Breast epithelium (tissue), 4 donors: ENCODE measurements around the gene TGFBR3. TPM values are rescaled to one million over a fixed set of nuclear protein-coding genes. Genes with fewer than 3 reads are reported as not detected.

ENCODE experiments used
- DNase-seq, 2 donors: peaks; one replicate each; pipeline ENCODE4 v3.0.0-alpha.2; 2019; ENCODE audit warnings: low spot score in 2 of 2
- H3K27ac ChIP-seq, 2 donors: fragments of 200-600 bp; sonication (generic) in 1 of 2; one replicate each; pipeline ENCODE4 v1.5.1; 2016 to 2019; ENCODE audit warnings: mild to moderate bottlenecking in 1 of 2
- H3K27me3 ChIP-seq, 2 donors: fragments of 200-600 bp; sonication (generic) in 1 of 2; one replicate each; pipeline versions ENCODE4 v1.5.1 to v1.6.0; 2017 to 2019; ENCODE audit warnings: control low read depth in 1 of 2, mild to moderate bottlenecking in 1 of 2
- H3K36me3 ChIP-seq: fragments of 200-600 bp; one replicate; pipeline ENCODE4 v1.5.1; 2019
- H3K4me1 ChIP-seq, 2 donors: fragments of 200-600 bp; sonication (generic); one replicate each; pipeline ENCODE4 v1.5.1; 2016 to 2019; ENCODE audit warnings: control low read depth in 1 of 2
- H3K4me3 ChIP-seq, 3 donors: fragments of 200-600 bp; sonication (generic); 1 replicate in 2 of 3; 2 replicates in 1 of 3; pipeline ENCODE4 v1.5.1; 2016 to 2019; ENCODE audit warnings: mild to moderate bottlenecking in 3 of 3, moderate library complexity in 2 of 3
- H3K9me3 ChIP-seq, 2 donors: fragments of 200-600 bp; sonication (generic) in 1 of 2; one replicate each; pipeline ENCODE4 v1.5.1; 2016 to 2019; ENCODE audit warnings: control low read depth in 1 of 2
- POLR2A ChIP-seq: fragments of 450-650 bp; IDR thresholded peaks from one replicate; pipeline ENCODE4 v1.6.1; 2016; ENCODE audit warnings: antibody characterized with exemption, mild to moderate bottlenecking, moderate library complexity
- POLR2AphosphoS5 ChIP-seq, 3 donors: sonication (generic); formaldehyde crosslinking; IDR thresholded peaks; one replicate each; pipeline ENCODE4 v1.6.1; 2017; ENCODE audit warnings: antibody characterized with exemption in 3 of 3
- intact Hi-C: fragments of 100-400 bp; cut with DNase I; formaldehyde crosslinking; loops from one replicate; pipeline ENCODE4 v1.15.1; 2023; ENCODE audit warnings: low total_unique reads
- total RNA-seq, 3 donors: library from RNA; depleted of rRNA; stranded (reverse); fragments of >200 nt; gene quantifications; one replicate each; pipeline ENCODE4 v1.1.0, GENCODE V29; 2016
- TF ChIP-seq, protein P1 (sequence below), 3 donors: fragments of 450-650 bp; IDR thresholded peaks; one replicate each; pipeline ENCODE4 v1.5.1; 2016 to 2017; ENCODE audit warnings: antibody characterized with exemption in 3 of 3, mild to moderate bottlenecking in 3 of 3, moderate library complexity in 3 of 3

TGFBR3 gene
- total RNA-seq, 3 donors from 2014 or later = 127 to 287 (median 167) TPM

DNA sequence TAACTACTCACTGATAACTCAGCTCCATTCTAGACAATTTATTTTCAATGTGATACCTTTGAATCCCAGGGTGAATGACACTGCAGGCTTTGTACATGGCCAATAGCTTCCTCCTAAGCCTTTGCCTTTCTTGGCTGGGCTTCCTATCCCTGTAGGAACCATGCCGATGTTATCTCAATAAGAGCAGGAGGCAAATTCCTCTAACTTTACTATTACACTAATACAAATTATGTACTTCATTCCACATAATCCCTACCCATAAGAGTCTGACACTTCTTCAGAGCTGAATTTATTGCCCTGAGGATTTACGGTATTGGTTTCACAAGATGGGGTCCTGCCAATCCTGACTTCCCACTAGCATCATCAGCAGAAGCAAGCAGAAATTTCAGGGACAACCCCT is 14.0 kb downstream of the TGFBR3 start:
- intact Hi-C loops = no loop called here
- H3K9me3 ChIP-seq = no peaks in the 10 kb centered on the region
- no peak for DNase-seq
- no peak for TF ChIP-seq POLR2AphosphoS5 (IDR thresholded peaks at IDR 0.05)
- no peak for TF ChIP-seq POLR2A
- TF ChIP-seq, protein P1, sequence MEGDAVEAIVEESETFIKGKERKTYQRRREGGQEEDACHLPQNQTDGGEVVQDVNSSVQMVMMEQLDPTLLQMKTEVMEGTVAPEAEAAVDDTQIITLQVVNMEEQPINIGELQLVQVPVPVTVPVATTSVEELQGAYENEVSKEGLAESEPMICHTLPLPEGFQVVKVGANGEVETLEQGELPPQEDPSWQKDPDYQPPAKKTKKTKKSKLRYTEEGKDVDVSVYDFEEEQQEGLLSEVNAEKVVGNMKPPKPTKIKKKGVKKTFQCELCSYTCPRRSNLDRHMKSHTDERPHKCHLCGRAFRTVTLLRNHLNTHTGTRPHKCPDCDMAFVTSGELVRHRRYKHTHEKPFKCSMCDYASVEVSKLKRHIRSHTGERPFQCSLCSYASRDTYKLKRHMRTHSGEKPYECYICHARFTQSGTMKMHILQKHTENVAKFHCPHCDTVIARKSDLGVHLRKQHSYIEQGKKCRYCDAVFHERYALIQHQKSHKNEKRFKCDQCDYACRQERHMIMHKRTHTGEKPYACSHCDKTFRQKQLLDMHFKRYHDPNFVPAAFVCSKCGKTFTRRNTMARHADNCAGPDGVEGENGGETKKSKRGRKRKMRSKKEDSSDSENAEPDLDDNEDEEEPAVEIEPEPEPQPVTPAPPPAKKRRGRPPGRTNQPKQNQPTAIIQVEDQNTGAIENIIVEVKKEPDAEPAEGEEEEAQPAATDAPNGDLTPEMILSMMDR (IDR thresholded peaks at IDR 0.05) = no peak
- H3K27me3 ChIP-seq = no peaks in the 10 kb centered on the region
- peak overlapping the region in 1 of 3 donors; percentile 6 for H3K4me3 ChIP-seq
- no peaks in the 10 kb centered on the region for H3K4me1 ChIP-seq
- H3K36me3 ChIP-seq = no peaks in the 10 kb centered on the region
- H3K27ac ChIP-seq = peak overlapping the region; percentile 17 to 45

DNA sequence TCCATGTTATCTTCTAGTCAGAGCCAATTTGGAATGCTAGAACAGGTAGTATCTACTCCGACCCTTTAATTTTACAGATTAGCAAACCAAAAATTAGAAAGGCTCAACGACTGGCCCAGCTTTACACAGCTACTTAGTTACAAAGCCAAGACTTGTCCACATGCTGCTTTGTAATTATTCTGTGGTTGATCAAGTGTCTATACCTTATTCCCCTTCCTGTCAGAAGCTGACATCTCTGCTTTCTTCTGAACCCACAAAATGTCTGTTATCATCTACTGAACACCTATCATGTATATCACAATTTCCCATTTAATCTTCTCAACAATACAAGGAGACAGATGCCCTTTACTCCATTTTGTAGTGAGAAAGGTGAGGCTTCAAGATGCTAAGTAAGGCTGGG is 15.6 kb downstream of the TGFBR3 start:
- Histone ChIP-seq H3K4me1 (no peaks in the 10 kb centered on the region), H3K9me3 (no peaks in the 10 kb centered on the region), H3K27me3 (no peaks in the 10 kb centered on the region), H3K36me3 (no peaks in the 10 kb centered on the region), H3K4me3 (no peak overlapping the region), H3K27ac (no peak overlapping the region)
- intact Hi-C loops = no loop called here
- TF ChIP-seq, protein P1 (IDR thresholded peaks at IDR 0.05) = no peak
- no peak for TF ChIP-seq POLR2AphosphoS5 (IDR thresholded peaks at IDR 0.05)
- TF ChIP-seq POLR2A = no peak
- DNase-seq = no peak

DNA sequence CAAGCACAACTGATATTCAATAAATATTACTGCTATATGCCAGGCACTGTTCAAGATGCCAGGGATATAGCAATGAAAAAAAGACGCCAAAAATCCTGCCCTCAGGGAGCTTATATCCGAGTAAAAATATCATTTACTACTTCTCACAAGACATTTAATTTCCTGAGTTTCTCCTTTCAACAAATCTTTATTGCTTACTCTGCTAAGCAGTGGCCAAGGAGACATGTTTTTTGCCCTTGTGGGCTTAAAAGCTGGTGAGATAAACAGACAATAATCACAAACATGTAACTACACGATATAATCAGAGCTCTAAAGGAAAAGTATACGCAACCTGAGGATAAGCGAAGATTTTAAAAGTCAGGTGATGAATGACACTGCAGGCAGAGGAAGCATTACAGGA is 19.5 kb downstream of the TGFBR3 start:
- peak overlapping the region in 1 of 2 donors; percentile 54 for H3K27ac ChIP-seq
- H3K4me1 ChIP-seq = peaks cover 3 to 6% of the 10 kb centered on the region in 2 donors
- no peaks in the 10 kb centered on the region for H3K27me3 ChIP-seq
- intact Hi-C loops = no loop called here
- no peak for DNase-seq
- H3K36me3 ChIP-seq = no peaks in the 10 kb centered on the region
- H3K9me3 ChIP-seq = no peaks in the 10 kb centered on the region
- H3K4me3 ChIP-seq = no peak overlapping the region
- TF ChIP-seq POLR2A = no peak
- TF ChIP-seq POLR2AphosphoS5 (IDR thresholded peaks at IDR 0.05) = no peak
- TF ChIP-seq, protein P1 (IDR thresholded peaks at IDR 0.05) = no peak

DNA sequence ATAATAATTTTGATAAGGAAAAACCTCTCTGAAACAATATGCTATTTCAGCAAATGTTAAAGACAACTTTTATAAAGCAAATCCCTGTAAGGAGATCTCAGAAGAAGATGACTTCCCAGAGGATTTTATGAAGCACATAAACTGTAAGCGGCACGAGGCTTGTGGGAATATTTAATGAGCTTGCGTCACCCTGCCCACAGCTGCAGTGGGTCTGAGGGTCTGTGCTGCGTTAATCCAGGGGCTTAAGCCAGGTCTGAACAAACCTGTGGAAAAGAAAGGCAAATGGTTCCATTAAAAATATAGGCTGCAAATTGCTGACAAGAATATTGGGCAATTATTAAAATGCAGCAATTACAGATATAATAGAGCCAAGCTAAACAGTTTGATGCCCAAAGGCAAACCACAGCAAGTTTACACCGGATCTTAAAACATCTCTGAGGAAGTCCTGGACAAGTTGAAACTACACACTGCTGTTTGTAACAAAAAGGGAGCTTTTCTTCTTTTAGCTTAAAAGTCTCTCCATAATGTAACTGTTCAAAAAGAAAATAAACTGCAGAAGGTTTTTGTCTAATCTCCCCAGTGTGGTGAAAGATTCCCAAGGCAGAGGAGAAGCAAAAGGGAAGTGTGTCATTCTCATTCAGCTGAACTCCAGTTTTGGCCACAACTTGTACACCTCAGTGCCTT is 21.8 kb downstream of the TGFBR3 start:
- TF ChIP-seq POLR2AphosphoS5 (IDR thresholded peaks at IDR 0.05) (no peak), POLR2A (no peak)
- TF ChIP-seq, protein P1 (IDR thresholded peaks at IDR 0.05) = no peak
- H3K4me3 ChIP-seq = peak overlapping the region in 1 of 3 donors; percentile 45
- H3K27me3 ChIP-seq = no peaks in the 10 kb centered on the region
- DNase-seq = peak in 1 of 2 donors; percentile 44
- intact Hi-C loops = no loop called here
- peaks cover 3 to 6% of the 10 kb centered on the region in 2 donors for H3K4me1 ChIP-seq
- no peaks in the 10 kb centered on the region for H3K36me3 ChIP-seq
- H3K27ac ChIP-seq = peak overlapping the region; percentile 67 to 69
- H3K9me3 ChIP-seq = no peaks in the 10 kb centered on the region

DNA sequence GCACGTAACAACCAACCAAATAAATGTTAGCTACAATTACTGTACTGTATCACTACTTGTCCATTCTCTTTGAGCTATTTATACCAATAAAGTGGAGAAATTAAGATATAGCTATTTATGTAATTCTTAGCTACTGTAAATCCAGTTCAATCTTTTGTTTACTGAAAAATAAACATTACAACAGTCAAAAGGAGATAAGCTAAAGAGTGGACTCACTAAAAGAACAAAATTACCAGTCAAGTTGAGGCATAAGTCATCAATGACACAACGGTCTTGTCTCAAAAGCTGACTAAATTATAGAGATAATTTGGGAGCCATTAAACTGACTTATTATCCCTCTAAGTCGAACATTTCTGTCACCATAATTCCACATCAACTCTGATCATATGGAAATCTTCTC is 22.5 kb downstream of the TGFBR3 start:
- DNase-seq = no peak
- intact Hi-C loops = no loop called here
- Histone ChIP-seq H3K27ac (no peak overlapping the region), H3K27me3 (no peaks in the 10 kb centered on the region), H3K4me3 (no peak overlapping the region), H3K36me3 (no peaks in the 10 kb centered on the region), H3K4me1 (peaks cover 3 to 6% of the 10 kb centered on the region in 2 donors), H3K9me3 (no peaks in the 10 kb centered on the region)
- no peak for TF ChIP-seq POLR2AphosphoS5 (IDR thresholded peaks at IDR 0.05)
- TF ChIP-seq POLR2A = no peak
- TF ChIP-seq, protein P1 (IDR thresholded peaks at IDR 0.05) = no peak
